SK-N-SH treated with all-trans-retinoic acid at 6 μM for 48 hours (cell line): ENCODE results near the gene GNA14.

Experiments used
- ARNTL ChIP-seq: fragments of 450-650 bp; formaldehyde crosslinking; IDR thresholded peaks from 2 replicates; pipeline ENCODE4 v1.5.0; 2020; ENCODE audit warnings: low read depth, mild to moderate bottlenecking, moderate library complexity, borderline replicate concordance
- CREB5 ChIP-seq: fragments of 250-450 bp; sonication (Bioruptor Pico); IDR thresholded peaks from 2 replicates; pipeline ENCODE4 v1.5.1; 2020; ENCODE audit warnings: low read depth, mild to moderate bottlenecking, moderate library complexity
- GLIS3 ChIP-seq: fragments of 250-450 bp; sonication (Bioruptor Pico); IDR thresholded peaks from 2 replicates; pipeline ENCODE4 v1.5.0; 2020; ENCODE audit warnings: mild to moderate bottlenecking, moderate library complexity
- ISL1 ChIP-seq: fragments of 250-450 bp; sonication (Bioruptor Pico); IDR thresholded peaks from 2 replicates; pipeline ENCODE4 v2.1.2; 2022; ENCODE audit warnings: mild to moderate bottlenecking, moderate library complexity
- POU6F1 ChIP-seq: fragments of 250-450 bp; sonication (Bioruptor Pico); IDR thresholded peaks from 2 replicates; pipeline ENCODE4 v1.8.0; 2021; ENCODE audit warnings: low read depth, mild to moderate bottlenecking, moderate library complexity, borderline replicate concordance
- SNAI2 ChIP-seq: fragments of 250-450 bp; sonication (Bioruptor Pico); IDR thresholded peaks from 2 replicates; pipeline ENCODE4 v1.5.0; 2020; ENCODE audit warnings: mild to moderate bottlenecking, moderate library complexity
- TCF4 ChIP-seq: fragments of 250-450 bp; sonication (Bioruptor Pico); IDR thresholded peaks from 2 replicates; pipeline ENCODE4 v1.8.0; 2021; ENCODE audit warnings: mild to moderate bottlenecking, moderate library complexity, borderline replicate concordance
- TOX ChIP-seq: fragments of 250-450 bp; sonication (Bioruptor Pico); IDR thresholded peaks from 2 replicates; pipeline ENCODE4 v1.8.0; 2021; ENCODE audit warnings: mild to moderate bottlenecking, moderate library complexity, borderline replicate concordance
- ZFP30 ChIP-seq: fragments of 450-650 bp; formaldehyde crosslinking; IDR thresholded peaks from 2 replicates; pipeline ENCODE4 v1.5.0; 2022; ENCODE audit warnings: mild to moderate bottlenecking, moderate library complexity
- ZNF70 ChIP-seq: fragments of 450-650 bp; formaldehyde crosslinking; IDR thresholded peaks from 2 replicates; pipeline ENCODE4 v1.5.0; 2020; ENCODE audit warnings: mild to moderate bottlenecking, moderate library complexity
- ZNF8 ChIP-seq: fragments of 450-650 bp; formaldehyde crosslinking; IDR thresholded peaks from 2 replicates; pipeline ENCODE4 v1.5.0; 2020; ENCODE audit warnings: mild to moderate bottlenecking, moderate library complexity
- TF ChIP-seq, protein P1 (sequence below): fragments of 250-450 bp; sonication (Bioruptor Pico); IDR thresholded peaks from 2 replicates; pipeline ENCODE4 v1.8.0; 2020; ENCODE audit warnings: mild to moderate bottlenecking, moderate library complexity, borderline replicate concordance

DNA sequence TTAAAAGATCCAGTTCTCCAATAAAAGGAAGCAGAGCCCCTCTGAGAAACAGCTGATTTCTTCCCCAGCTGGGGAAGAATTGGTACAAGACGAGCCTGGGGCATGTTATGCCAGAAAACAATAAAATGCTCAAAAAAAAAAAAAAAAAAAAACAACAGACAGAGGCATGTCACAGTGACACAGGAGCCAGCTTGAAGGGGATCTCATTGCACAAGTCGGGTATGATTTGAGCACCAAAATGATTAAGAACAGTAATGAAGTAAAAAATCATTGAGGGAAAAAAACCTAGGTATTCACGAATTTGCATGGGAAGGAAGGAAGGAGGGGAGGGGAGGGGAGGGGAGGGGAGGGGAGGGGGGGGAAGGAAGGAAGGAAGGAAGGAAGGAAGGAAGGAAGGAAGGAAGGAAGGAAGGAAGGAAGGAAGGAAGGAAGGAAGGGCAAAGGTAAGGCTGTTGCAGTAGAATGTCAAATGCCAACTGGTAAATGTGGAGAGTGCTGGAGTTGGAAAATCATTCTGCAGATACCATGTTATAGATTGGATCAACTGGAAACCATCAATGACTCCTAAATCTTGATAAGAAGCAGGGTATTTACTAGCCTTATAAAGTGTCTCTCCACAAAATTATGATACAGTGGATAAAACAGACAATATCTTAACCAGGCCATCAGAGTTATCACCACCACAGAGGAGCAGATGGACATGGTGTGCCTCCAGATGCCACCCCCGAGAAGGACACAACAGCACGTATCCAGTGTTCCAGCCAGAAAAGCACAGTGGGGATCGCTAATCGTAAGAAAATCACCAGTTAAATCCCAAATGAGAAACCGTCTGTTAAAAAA is 7.2 kb downstream of the GNA14 start:
- TF ChIP-seq TCF4 (CRISPR knock-in tag) (no peak), POU6F1 (CRISPR knock-in tag) (no peak), GLIS3 (CRISPR knock-in tag) (no peak), CREB5 (no peak), ZNF8 (CRISPR knock-in tag) (no peak), ZFP30 (CRISPR knock-in tag) (no peak), SNAI2 (no peak), ARNTL (CRISPR knock-in tag) (no peak), TOX (CRISPR knock-in tag) (no peak), ISL1 (no peak), ZNF70 (CRISPR knock-in tag) (no peak)
- TF ChIP-seq, protein P1, sequence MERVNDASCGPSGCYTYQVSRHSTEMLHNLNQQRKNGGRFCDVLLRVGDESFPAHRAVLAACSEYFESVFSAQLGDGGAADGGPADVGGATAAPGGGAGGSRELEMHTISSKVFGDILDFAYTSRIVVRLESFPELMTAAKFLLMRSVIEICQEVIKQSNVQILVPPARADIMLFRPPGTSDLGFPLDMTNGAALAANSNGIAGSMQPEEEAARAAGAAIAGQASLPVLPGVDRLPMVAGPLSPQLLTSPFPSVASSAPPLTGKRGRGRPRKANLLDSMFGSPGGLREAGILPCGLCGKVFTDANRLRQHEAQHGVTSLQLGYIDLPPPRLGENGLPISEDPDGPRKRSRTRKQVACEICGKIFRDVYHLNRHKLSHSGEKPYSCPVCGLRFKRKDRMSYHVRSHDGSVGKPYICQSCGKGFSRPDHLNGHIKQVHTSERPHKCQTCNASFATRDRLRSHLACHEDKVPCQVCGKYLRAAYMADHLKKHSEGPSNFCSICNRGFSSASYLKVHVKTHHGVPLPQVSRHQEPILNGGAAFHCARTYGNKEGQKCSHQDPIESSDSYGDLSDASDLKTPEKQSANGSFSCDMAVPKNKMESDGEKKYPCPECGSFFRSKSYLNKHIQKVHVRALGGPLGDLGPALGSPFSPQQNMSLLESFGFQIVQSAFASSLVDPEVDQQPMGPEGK = no peak
